ENCODE results near the gene NHLH1. TPM values are rescaled to one million over a fixed set of nuclear protein-coding genes. Genes with fewer than 3 reads are reported as not detected.

Gene NHLH1
- total RNA-seq, 4 donors from 2014 or later, result not detected

- TF ChIP-seq POLR2AphosphoS5 (IDR thresholded peaks at IDR 0.05) (no peak), EP300 (IDR thresholded peaks at IDR 0.05) (no peak), POLR2A (IDR thresholded peaks at IDR 0.05; ENCODE audit: low read depth) (no peak), CTCF (IDR thresholded peaks at IDR 0.05) (no peak)
- no peaks in the 10 kb centered on the region for H3K4me1 ChIP-seq
- intact Hi-C loops (cut with DNase I), result no loop called here
- H3K27me3 ChIP-seq, result no peaks in the 10 kb centered on the region
- DNase-seq (ENCODE audit: extremely low spot score), result no peak
- H3K27ac ChIP-seq (replicated peaks in 1 of 4), result no peak overlapping the region
- H3K36me3 ChIP-seq, result peaks cover 25 to 55% (median 45%) of the 10 kb centered on the region in 4 donors
- no peak overlapping the region for H3K4me3 ChIP-seq
- no peaks in the 10 kb centered on the region for H3K9me3 ChIP-seq
- WGBS, result 89% methylated on average over 8 of the region's 8 CpGs
Measured at GRCh38 chr1:160360227-160360695, 6.6 kb upstream of the NHLH1 start.

GRCh38 chr1:160361199-160361598 is 5.7 kb upstream of the NHLH1 start:
- TF ChIP-seq POLR2A (IDR thresholded peaks at IDR 0.05; ENCODE audit: low read depth) (no peak), CTCF (IDR thresholded peaks at IDR 0.05) (no peak), EP300 (IDR thresholded peaks at IDR 0.05) (no peak), POLR2AphosphoS5 (IDR thresholded peaks at IDR 0.05) (no peak)
- no peak overlapping the region for H3K27ac ChIP-seq (replicated peaks in 1 of 4)
- no peaks in the 10 kb centered on the region for H3K9me3 ChIP-seq
- H3K36me3 ChIP-seq, result peaks cover 16 to 46% (median 36%) of the 10 kb centered on the region in 4 donors
- intact Hi-C loops (cut with DNase I), result no loop called here
- H3K4me3 ChIP-seq, result no peak overlapping the region
- DNase-seq (ENCODE audit: extremely low spot score), result no peak
- H3K4me1 ChIP-seq, result no peaks in the 10 kb centered on the region
- 92% methylated on average over 2 of the region's 2 CpGs for WGBS
- no peaks in the 10 kb centered on the region for H3K27me3 ChIP-seq

GRCh38 chr1:160361814-160362167 is 5.1 kb upstream of the NHLH1 start:
- no peak overlapping the region for H3K4me3 ChIP-seq
- peaks cover 10 to 40% (median 30%) of the 10 kb centered on the region in 4 donors for H3K36me3 ChIP-seq
- intact Hi-C loops (cut with DNase I), result no loop called here
- no peaks in the 10 kb centered on the region for H3K27me3 ChIP-seq
- peak; percentile 39 for DNase-seq (ENCODE audit: extremely low spot score)
- no peaks in the 10 kb centered on the region for H3K4me1 ChIP-seq
- H3K27ac ChIP-seq (replicated peaks in 1 of 4), result no peak overlapping the region
- TF ChIP-seq CTCF (IDR thresholded peaks at IDR 0.05) (no peak), POLR2AphosphoS5 (IDR thresholded peaks at IDR 0.05) (no peak)
- H3K9me3 ChIP-seq, result no peaks in the 10 kb centered on the region
- WGBS, result 88% methylated on average over 4 of the region's 4 CpGs

GRCh38 chr1:160362168-160362957 is 4.5 kb upstream of the NHLH1 start:
- 69% methylated on average over 9 of the region's 9 CpGs for WGBS
- Histone ChIP-seq H3K27me3 (peaks cover 0 to 5% (median 0%) of the 10 kb centered on the region in 4 donors), H3K9me3 (no peaks in the 10 kb centered on the region), H3K4me1 (no peaks in the 10 kb centered on the region), H3K36me3 (peaks cover 7 to 34% (median 24%) of the 10 kb centered on the region in 4 donors), H3K27ac (replicated peaks in 1 of 4) (no peak overlapping the region), H3K4me3 (no peak overlapping the region)
- no peak for TF ChIP-seq POLR2AphosphoS5 (IDR thresholded peaks at IDR 0.05)
- TF ChIP-seq EP300 (IDR thresholded peaks at IDR 0.05), result no peak
- no peak for TF ChIP-seq POLR2A (IDR thresholded peaks at IDR 0.05; ENCODE audit: low read depth)
- TF ChIP-seq CTCF (IDR thresholded peaks at IDR 0.05), result no peak
- intact Hi-C loops (cut with DNase I), result no loop called here
- no peak for DNase-seq (ENCODE audit: extremely low spot score)

All from esophagus muscularis mucosa (tissue), 4 donors.